Esophagus muscularis mucosa (tissue), 2 donors: ENCODE results near the gene LARP1B.
"Not testable (repeated sequence)": the region's sequence is repeated elsewhere in the genome, so short reads cannot be mapped to it uniquely, and the experiment has no call there.

ENCODE experiments used
- POLR2A ChIP-seq: fragments of 450-650 bp; IDR thresholded peaks from one replicate; pipeline ENCODE4 v1.6.1; 2017; ENCODE audit warnings: antibody characterized with exemption, moderate library complexity, mild to moderate bottlenecking, low read depth
- POLR2AphosphoS5 ChIP-seq, 2 donors: sonication (generic); formaldehyde crosslinking; IDR thresholded peaks; one replicate each; pipeline ENCODE4 v1.6.1; 2017; ENCODE audit warnings: antibody characterized with exemption in 2 of 2

DNA sequence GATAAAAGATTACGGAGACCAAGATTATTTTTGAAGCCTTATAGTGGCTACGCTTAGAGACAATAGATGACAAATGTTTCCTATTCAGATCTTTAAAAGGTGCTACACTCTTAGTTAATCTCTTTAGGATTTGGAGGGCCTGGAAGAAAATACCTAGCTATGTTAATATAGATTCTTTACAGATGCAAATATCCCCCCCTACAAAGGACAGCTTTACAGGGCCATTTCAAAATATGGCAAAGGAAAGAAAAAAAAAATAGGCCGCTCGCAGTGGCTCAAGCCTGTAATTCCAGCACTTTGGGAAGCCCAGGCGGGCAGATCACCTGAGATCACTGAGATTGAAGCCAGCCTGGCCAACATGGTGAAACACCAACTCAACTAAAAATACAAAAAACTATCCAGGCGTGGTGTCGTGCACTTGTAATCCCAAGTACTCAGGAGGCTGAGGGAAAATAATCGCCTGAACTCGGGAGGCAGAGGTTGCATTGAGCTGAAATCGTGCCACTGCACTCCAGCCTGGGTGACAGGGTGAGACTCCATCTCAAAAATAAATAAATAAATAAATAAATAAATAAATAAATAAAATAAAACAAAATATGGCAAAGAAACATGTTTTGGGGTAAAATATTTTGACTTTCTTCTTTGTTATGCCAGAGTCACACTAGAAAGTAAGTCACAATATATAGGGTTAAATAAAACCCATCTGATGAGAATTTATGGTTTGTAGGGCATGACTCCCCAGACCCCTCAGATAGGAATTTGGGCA, 5.5 kb upstream of the LARP1B start:
- TF ChIP-seq POLR2AphosphoS5 (IDR thresholded peaks at IDR 0.05); POLR2A: not testable (repeated sequence)
